ENCODE data around the gene YRDC.

Gene YRDC

GRCh38 chr1:37807555-37808368, at the start of gene YRDC, which contains the start of gene C1orf122:
YRDC (minus strand) TSS chr1:37808208; CDS start chr1:37808180, 28 bp downstream.
C1orf122 (plus strand) TSS chr1:37807790; CDS start chr1:37808405, 615 bp downstream.
- DNase-seq: peak; percentile 71 to 79

GRCh38 chr1:37854406-37854805, 46.4 kb upstream of the YRDC start:
- DNase-seq: no peak

- no peak for DNase-seq
Measured at GRCh38 chr1:37853157-37853556, 45.1 kb upstream of the YRDC start.

GRCh38 chr1:37851782-37852210, 43.8 kb upstream of the YRDC start:
- peak; percentile 72 to 79 for DNase-seq

- no peak for DNase-seq
Measured at GRCh38 chr1:37851262-37851661, 43.3 kb upstream of the YRDC start.

GRCh38 chr1:37850352-37850955, 42.4 kb upstream of the YRDC start:
- DNase-seq: peak; percentile 63 to 71

- no peak for DNase-seq
Measured at GRCh38 chr1:37849480-37849879, 41.5 kb upstream of the YRDC start.

- no peak for DNase-seq
Measured at GRCh38 chr1:37846647-37847339, 38.8 kb upstream of the YRDC start.

- peak; percentile 86 to 90 for DNase-seq
Measured at GRCh38 chr1:37845786-37846185, 37.8 kb upstream of the YRDC start.

- no peak for DNase-seq
Measured at GRCh38 chr1:37845049-37845646, 37.1 kb upstream of the YRDC start.

- DNase-seq: no peak
Measured at GRCh38 chr1:37844536-37844935, 36.5 kb upstream of the YRDC start.

GRCh38 chr1:37841652-37842051, 33.6 kb upstream of the YRDC start:
- no peak for DNase-seq

GRCh38 chr1:37840711-37841110, 32.7 kb upstream of the YRDC start:
- DNase-seq: no peak

GRCh38 chr1:37839676-37840075, 31.7 kb upstream of the YRDC start:
- DNase-seq: no peak

GRCh38 chr1:37836788-37837187, 28.8 kb upstream of the YRDC start:
- no peak for DNase-seq

GRCh38 chr1:37831809-37832208, 23.8 kb upstream of the YRDC start:
- no peak for DNase-seq

GRCh38 chr1:37831109-37831508, 23.1 kb upstream of the YRDC start:
- no peak for DNase-seq

GRCh38 chr1:37828410-37829074, 20.5 kb upstream of the YRDC start:
- no peak for DNase-seq

GRCh38 chr1:37825506-37825905, 17.5 kb upstream of the YRDC start:
- no peak for DNase-seq

GRCh38 chr1:37824001-37824400, 16.0 kb upstream of the YRDC start:
- DNase-seq: no peak

GRCh38 chr1:37822906-37823815, 15.2 kb upstream of the YRDC start:
- no peak for DNase-seq

GRCh38 chr1:37821481-37821880, 13.5 kb upstream of the YRDC start:
- no peak for DNase-seq
